ENCODE results near the gene SNRPD3.
"Not testable (repeated sequence)": the region's sequence is repeated elsewhere in the genome, so short reads cannot be mapped to it uniquely, and the experiment has no call there.

SNRPD3 gene

DNA sequence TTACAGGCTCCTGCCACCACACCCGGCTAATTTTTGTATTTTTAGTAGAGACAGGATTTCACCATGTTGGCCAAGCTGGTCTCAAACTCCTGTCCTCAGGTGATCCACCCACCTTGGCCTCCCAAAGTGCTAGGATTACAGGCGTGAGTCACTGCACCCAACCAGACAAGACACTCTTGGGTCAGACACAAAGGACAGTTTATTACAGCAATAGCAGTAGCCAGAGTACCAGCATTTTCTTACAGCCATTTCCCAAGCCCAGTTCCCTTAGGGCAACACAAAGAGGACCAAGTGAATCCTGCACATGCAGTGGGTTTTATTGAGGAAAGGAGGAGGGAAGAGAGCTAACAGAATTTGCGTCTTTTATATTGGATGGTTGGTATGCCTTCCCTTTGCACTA, 24.8 kb upstream of the SNRPD3 start:
- in situ Hi-C loops (cut with MboI; ENCODE audit: low sequenced_read_pairs), result loop anchor here (25.0 kb wide), 1 partner anchor 519 kb away; the partner anchor contains the start of genes CABIN1 and GSTT4

DNA sequence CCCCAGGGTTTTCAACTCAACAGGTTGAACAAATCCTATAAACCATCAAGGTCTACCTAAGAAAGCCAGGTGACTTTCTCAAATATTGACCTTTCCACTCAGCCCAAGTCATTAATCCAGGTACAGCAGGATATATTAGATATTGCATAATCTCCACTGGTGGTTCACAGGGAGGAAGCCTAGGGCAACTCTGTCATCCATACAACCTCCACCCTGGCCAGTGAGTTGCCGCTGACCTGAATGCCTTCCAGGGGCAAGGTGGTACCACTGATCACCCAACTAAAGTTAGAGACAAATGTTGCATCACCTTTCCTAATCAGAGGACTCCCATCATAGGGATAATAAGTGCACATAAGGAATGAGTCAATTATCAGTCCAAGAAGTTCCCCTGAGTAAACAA, 23.7 kb upstream of the SNRPD3 start:
- in situ Hi-C loops (cut with MboI; ENCODE audit: low sequenced_read_pairs), result loop anchor here (25.0 kb wide), 1 partner anchor 520 kb away; the partner anchor contains the start of genes CABIN1 and GSTT4

DNA sequence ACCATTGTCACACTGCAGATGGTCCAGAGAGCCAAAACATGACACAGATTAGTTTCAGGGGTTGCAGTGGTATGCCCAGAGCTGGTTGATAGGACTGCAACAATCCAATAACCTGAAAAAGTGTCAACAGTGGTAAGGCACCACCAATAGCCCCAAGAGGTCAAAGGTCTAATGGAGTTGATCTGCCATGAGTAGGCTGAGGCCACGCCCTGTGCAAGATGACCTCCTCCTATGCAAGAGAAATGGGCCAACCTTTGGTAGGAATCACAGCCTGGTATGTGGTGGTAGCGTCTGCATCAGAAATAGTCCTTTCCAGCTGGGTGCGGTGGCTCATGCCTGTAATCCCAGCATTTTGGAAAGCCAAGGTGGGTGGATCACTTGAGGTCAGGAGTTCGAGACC, 20.5 kb upstream of the SNRPD3 start:
- in situ Hi-C loops (cut with MboI; ENCODE audit: low sequenced_read_pairs), result loop anchor here (25.0 kb wide), 1 partner anchor 523 kb away; the partner anchor contains the start of genes CABIN1 and GSTT4

DNA sequence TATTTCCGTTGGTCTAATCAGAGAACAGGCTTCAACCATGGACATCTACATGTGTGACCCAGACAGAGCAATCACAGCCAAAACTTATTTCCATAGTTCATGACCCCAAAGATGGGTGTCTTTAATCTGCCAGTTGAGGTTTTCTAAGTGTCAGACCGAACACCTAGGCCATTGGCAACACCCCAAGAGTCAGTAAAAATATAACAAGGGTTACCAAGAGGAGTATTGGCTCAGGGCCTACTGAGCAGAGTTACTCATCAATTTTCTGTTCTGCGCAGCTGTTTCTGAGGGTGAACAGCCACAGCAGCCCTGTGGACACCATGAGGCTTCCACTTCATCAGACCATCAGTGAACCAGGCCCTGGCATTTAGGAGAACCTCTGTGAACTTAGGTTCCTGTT, 19.7 kb upstream of the SNRPD3 start:
- in situ Hi-C loops (cut with MboI; ENCODE audit: low sequenced_read_pairs), result loop anchor here (25.0 kb wide), 1 partner anchor 524 kb away; the partner anchor contains the start of genes CABIN1 and GSTT4

DNA sequence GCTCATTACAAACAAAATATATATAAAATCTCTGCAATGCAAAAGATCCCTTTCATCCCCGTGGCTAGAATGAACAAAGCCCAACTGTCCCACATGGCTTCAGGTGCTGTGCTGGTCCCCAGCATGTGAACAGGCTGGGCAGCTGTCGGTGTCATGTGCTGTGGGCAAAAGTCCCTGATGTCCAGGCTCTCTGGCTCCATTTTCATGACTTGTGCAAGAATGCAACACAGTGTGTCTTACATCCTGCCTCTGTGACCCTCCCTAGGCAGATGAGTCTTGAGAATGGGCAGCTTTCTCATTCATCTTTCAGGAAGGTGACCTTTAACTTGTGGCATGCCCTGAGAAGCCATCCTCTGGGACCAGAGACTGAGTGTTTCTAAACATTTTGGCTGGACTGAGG, 15.3 kb upstream of the SNRPD3 start:
- in situ Hi-C loops (cut with MboI; ENCODE audit: low sequenced_read_pairs), result loop anchor here (25.0 kb wide), 1 partner anchor 528 kb away; the partner anchor contains the start of genes CABIN1 and GSTT4

DNA sequence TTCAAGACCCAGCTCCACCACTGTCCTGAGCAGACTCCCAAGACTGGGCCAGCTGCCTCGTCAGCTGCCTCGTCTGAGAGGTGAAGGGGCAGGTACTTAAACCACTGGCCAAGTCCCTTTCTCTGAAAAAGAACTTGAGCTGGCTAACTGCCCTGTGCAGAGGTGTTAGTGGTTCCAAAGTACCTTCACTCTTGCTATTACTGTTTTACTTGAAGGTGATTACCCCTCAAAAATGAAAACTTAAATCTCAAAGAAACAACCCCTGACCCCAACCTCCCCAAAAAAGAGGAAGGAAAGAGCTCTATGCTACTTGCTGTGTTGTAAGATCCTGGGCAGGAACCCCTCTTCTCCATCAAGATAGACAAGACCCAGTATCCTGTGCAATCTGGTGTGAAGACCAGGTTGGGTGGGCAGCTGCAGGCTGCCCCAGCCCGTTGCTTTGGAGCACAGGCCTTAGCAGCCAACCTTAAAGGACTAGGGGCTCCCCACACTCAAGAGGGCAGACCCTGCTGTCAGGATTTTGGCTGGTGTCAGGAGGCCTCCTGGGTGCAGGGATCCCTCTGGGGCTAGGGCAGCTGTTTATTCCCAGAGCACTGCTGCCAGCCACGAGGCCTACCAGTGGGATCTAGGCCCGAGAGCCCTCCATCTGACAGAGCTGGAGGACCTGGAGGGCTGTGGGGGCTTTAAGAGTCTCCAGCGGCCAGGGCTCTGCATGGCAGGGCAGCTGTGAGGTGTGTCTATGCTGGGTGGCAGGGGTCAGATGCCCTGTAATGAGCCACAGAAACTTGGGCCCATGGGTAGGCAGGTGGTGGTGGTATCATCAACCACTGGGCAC, 13.9 kb upstream of the SNRPD3 start:
- in situ Hi-C loops (cut with MboI; ENCODE audit: low sequenced_read_pairs), result loop anchor here (25.0 kb wide), 1 partner anchor 530 kb away; the partner anchor contains the start of genes CABIN1 and GSTT4

DNA sequence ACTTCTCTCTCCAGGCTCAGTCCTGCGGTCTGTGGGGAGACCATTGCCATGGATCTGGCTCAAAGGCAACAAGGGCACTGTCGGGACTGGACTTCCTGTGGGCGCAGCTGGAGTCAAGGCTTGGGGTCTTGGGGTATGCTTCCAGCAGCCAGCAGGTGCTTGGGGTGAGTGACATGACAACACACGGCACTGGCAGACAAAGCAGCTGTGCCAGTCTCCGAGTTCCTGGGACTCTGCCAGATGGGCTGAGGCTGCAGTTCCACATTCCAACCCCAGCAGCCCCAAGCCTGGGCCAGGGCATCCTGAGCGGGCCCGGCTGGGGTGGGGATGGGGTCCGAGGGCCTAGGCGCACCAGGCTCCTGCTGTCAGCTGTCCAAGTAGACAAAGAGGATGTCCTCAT, 13.2 kb upstream of the SNRPD3 start:
- in situ Hi-C loops (cut with MboI; ENCODE audit: low sequenced_read_pairs), result loop anchor here (25.0 kb wide), 1 partner anchor 530 kb away; the partner anchor contains the start of genes CABIN1 and GSTT4

DNA sequence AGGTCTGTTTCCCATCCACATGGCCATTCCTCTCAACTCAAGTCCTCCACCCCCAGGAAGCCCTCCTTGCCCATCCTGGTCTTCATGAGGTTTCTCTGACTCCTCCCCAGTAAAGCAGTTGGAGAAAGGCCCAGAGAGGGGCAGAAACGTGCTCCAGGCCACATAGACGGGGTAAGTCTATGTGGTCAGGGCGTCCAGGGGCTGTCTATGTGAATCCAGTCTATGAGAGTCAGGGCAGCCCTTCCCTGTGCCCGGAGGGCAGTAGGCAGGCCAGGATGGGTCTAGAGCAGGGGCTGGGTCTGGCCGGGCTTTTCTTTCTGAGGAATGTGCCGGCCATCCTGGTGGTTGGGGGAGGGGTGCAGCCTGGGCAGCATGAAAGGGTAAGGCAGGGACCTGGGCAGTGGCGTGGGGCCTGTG, 12.6 kb upstream of the SNRPD3 start:
- in situ Hi-C loops (cut with MboI; ENCODE audit: low sequenced_read_pairs), result loop anchor here (25.0 kb wide), 1 partner anchor 531 kb away; the partner anchor contains the start of genes CABIN1 and GSTT4

DNA sequence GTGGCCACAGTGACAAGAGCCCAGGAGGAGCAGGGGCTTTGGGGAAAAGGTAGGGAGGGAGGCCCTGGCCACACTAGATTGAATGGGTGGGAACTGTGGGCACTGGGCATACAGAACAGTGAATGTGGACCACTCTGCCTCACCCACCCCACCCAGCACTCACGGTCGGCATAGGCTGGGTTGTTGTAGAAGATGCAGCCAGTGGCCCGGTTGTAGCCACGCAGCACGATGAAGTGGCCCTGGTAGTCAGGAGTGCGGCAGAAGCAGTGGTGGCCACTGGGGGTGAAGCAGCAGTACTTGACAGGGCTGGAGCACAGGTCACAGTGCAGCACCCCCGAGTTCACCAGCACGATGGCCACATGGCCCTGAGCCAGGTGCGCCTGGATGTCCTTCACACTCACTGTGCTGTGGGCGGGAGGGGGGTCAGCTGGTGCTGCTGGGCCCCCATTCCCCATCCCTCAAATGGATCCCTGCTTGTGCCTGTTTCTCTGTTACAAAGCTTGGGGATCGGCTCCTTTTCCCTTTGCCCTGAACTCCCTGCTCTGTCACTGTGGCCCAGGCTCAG, 12.0 kb upstream of the SNRPD3 start:
- in situ Hi-C loops (cut with MboI; ENCODE audit: low sequenced_read_pairs), result loop anchor here (25.0 kb wide), 1 partner anchor 531 kb away; the partner anchor contains the start of genes CABIN1 and GSTT4

DNA sequence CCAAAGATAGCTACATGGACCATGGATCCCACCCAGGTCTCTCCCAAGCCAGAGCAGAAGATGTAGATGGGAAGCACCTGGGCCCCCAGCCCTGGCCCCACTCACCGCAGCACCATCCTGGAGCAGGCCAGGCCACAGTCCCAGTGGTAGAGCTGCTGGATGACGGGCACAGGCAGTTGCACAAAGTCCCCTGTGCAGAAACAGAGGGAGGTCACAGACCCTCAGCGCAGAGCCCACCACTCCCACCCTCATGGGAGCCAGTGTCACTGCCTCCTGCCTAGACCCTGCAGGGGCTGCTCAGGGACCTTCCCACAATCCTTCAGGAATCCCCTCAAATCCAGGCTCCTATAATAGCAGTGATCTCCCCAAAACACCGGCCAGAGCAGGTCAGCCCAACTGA, 7.0 kb upstream of the SNRPD3 start:
- in situ Hi-C loops (cut with MboI; ENCODE audit: low sequenced_read_pairs), result loop anchor here (25.0 kb wide), 1 partner anchor 537 kb away; the partner anchor contains the start of genes CABIN1 and GSTT4

DNA sequence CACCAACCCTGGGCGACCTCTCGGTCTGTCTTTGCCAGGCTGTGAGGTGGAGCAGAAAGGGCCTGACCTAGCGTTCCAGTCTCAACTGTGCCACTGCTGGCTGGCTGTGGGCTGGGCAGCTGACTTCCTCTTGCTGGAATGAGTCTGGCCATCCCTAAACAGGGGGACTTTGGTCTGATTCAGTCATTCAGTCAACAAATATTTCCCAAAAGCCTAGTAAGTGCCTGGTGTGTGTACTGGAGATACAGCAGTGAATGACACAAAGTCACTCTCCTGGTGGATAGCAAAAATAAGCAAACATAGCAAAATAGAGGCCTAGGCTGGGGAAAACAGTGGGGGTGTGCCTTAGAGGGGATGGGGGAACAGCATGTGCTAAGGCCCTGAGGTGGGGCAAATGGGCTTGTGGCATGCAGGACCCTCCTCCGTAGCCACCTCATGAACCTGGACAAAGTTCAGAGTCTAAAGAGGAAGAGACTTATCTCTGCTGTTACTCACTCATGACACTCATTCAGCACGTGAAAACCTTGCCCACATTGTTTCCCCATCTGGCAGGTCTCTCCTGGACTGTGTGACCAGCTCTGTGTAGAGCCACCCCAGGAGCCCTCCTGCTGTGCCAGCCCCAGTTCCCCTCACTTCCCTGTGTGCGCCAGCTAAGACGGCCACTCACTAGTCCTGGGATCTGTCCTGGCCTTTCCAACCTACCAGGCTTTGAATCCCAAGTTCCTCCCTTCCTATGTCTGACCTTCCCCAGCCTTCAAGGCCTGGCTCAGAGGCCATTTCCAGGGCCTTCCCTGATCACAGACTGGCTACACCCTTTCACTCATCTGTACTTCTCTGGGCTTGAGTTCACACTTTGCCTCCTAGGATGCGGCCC, 5.5 kb upstream of the SNRPD3 start:
- in situ Hi-C loops (cut with MboI; ENCODE audit: low sequenced_read_pairs), result no loop called here

DNA sequence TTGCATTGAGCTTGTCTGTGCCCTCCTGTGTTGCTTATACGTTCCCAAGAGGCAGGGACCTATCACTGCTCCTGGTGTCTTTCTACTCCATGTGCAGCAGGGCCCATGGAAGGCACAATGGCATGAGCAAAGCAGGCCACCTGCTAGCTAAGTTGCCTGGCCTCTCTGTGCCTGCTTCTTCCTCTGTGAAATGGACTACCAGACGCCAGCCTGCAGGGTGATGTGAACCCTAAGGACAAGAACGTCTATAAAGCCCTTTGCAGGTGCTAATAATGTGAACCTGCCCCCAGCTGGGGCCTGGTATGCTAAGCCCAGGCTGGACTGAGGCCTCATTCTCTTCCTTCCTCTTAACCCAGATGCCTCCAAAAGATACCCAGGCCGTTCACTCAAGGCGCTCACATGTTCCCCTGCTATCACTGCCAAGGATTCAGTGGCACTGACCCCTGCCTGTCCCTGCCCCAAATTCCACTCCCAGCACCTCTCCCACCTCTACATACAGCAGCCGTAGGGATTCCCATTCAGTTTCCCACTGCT, 4.8 kb upstream of the SNRPD3 start:
- in situ Hi-C loops (cut with MboI; ENCODE audit: low sequenced_read_pairs), result no loop called here

DNA sequence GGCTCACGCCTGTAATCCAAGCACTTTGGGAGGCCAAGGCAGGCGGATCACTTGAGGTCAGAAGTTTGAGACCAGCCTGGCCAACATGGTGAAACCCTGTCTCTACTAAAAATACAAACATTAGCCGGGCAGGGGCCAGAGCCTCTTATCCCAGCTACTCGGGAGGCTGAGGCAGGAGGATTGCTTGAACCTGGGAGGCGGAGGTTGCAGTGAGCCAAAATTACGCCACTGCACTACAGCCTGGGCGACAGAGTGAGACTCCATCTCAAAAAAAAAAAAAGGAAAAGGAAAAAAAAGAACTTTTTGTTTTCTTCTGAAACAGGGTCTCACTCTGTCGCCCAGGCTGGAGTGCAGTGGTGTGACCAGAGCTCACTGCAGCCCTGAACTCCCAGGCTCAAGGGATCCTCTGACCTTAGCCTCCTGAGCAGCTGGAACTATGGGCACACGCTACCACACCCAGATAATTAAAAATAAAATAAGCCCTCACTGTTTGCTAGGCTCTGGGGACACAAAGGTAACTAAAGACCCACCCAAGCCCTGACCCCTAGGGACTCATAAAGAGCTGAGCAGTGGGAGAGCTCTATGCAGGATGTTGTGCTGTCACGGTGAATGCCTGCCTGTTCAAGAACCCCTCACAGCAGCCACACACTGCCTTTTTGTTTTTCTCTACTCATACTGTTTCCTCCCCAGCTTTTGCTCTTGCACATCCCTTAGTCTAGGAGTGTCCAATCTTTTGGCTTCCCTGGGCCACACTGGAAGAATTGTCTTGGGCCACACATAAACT, 3.1 kb upstream of the SNRPD3 start:
- in situ Hi-C loops (cut with MboI; ENCODE audit: low sequenced_read_pairs), result not testable (repeated sequence)

DNA sequence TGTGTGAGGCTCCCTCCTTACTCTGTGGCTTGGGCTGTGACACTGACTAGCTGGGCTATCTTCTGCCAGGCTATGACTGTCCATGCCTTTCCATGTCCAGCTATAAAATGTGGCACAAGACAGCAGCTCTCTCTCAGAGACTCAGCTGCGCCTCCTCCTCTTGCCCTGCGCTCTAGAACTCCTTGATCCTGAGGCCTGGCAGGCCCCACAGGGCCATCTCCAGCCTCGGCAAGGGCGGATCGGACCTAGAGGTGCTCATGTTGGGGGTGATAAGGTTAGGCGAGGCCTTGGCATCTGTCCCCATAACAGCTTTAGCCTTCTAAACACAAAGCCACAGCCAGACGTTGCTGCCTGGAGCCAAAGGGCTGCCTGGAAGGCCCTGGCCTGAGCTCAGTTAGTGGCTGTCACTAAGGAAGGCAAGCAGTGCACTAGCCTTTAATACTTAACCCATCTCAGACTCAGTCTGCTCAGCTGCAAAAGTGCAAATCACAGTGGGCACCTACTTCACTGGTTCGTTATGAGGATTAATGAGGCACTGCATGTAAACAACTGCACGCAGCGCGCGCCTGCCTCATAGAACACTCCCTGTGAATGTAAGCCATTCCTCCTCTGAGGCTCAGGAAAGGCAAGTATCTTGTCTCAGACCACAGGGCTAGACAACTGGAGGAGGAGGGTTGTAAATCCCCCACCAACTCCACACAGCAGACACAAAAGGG, 2.0 kb upstream of the SNRPD3 start:
- in situ Hi-C loops (cut with MboI; ENCODE audit: low sequenced_read_pairs), result no loop called here

DNA sequence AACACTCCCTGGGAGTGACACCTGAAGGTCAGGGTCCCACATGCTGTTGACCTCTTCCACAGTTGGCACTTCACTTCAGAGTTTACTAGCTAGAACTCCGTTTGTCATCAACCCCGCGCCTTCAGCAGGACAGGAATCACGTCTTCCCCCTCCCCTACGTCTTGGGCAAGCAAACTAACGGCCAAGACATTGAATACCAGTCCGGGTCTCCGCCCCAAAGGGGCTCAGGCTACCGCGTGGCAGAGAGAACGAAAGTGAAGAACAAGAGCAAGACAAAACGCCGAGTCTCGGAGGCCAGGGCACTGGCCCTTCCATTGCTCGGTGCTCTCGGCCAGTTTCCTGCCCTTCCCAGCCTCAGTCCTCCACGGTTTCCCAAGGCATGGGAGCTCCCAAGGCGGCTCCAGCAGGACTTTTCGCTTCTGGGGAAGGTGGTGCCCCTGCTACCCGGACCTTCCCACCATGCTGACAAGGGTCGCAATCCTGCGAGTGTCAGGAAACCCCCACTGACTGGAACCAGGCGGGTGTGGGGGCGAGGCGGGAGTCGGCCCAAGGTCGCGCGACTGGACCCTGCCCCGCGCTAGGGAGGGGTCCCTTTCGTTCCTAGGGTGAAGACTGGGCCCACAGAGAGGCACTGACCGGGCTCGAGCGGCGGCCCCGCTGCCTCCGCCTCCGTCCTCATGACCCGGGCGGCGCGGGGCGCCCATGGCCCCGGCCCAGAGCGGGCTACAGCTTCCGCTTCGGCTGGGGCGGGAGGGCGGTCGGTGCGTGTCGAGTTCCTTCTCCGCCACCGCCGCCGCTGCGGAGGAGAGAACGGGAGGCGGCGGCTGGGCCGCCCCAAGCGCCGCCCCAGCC, 1.3 kb upstream of the SNRPD3 start, which contains the start of gene GUCD1:
TSS of gene GUCD1 (minus strand) at position 826 of the 852 bp plus-strand sequence. CDS start at position 679, 147 bp downstream.
- in situ Hi-C loops (cut with MboI; ENCODE audit: low sequenced_read_pairs), result no loop called here

DNA sequence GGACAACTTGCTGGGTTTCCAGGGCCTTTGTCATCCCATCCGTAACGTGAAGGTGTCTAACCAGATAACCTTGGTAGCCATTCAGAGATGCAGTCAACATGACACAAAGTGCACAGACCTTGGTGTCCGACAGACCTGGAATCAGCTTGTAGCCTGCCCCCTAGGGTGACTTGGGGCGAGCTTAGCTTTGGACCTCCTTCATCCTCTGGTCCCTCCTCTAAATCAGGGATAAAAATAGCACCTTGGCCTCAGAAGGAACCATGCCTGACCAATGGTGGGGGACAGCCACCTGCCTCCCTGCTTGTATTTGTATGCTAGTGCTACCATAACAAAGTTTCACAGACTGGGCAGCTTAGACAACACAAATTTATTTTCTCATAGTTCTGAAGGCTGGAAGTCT, 3.7 kb downstream of the SNRPD3 start:
- in situ Hi-C loops (cut with MboI; ENCODE audit: low sequenced_read_pairs), result no loop called here

DNA sequence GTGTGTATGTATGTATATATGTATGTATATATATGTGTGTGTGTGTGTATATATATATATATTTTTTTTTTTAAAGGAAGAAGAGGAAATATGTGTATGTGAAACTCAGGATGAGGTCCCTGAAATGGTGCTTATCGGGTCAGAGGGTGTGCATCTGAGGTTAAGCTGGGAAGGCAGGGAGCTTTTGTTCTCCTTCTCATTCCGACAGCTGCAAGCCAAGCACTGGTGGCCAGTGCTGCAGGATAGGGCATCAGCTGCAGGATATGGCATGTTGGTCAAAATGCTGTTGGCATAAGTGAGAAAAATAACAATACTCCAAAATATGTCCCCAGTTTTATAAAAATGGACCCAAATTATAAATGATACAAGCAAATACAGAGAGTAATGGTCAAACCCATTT, 7.4 kb downstream of the SNRPD3 start:
- in situ Hi-C loops (cut with MboI; ENCODE audit: low sequenced_read_pairs), result no loop called here
